ENCODE results near the gene COTL1. TPM values are rescaled to one million over a fixed set of nuclear protein-coding genes. Genes with fewer than 3 reads are reported as not detected.
"Not testable (repeated sequence)": the region's sequence is repeated elsewhere in the genome, so short reads cannot be mapped to it uniquely, and the experiment has no call there.

The COTL1 gene
- total RNA-seq, 1 experiment from 2014 or later, result 24.8 TPM

GRCh38 chr16:84631886-84632285 is 14.0 kb upstream of the COTL1 start:
- no peak overlapping the region for H3K4me3 ChIP-seq
- DNase-seq, result no peak
- H3K36me3 ChIP-seq, result no peaks in the 10 kb centered on the region
- H3K4me1 ChIP-seq, result no peaks in the 10 kb centered on the region
- H3K27ac ChIP-seq, result no peak overlapping the region
- no peaks in the 10 kb centered on the region for H3K9me3 ChIP-seq (replicated peaks)
- no peaks in the 10 kb centered on the region for H3K27me3 ChIP-seq

GRCh38 chr16:84631153-84631466 is 13.2 kb upstream of the COTL1 start:
- DNase-seq, result no peak
- no peaks in the 10 kb centered on the region for H3K27me3 ChIP-seq
- no peak overlapping the region for H3K4me3 ChIP-seq

GRCh38 chr16:84630446-84631152 is 12.7 kb upstream of the COTL1 start:
- H3K4me1 ChIP-seq, result no peaks in the 10 kb centered on the region
- no peak for DNase-seq

More at GRCh38 chr16:84631153-84631466, 13.2 kb upstream of the COTL1 start:
- no peak overlapping the region for H3K27ac ChIP-seq
- no peaks in the 10 kb centered on the region for H3K9me3 ChIP-seq (replicated peaks)
- no peaks in the 10 kb centered on the region for H3K4me1 ChIP-seq
- no peaks in the 10 kb centered on the region for H3K36me3 ChIP-seq

GRCh38 chr16:84630009-84630408 is 12.1 kb upstream of the COTL1 start:
- no peaks in the 10 kb centered on the region for H3K9me3 ChIP-seq (replicated peaks)
- H3K27me3 ChIP-seq, result no peaks in the 10 kb centered on the region
- H3K4me1 ChIP-seq, result no peaks in the 10 kb centered on the region
- no peak for DNase-seq
- no peak overlapping the region for H3K4me3 ChIP-seq
- H3K27ac ChIP-seq, result no peak overlapping the region
- no peaks in the 10 kb centered on the region for H3K36me3 ChIP-seq

More at GRCh38 chr16:84630446-84631152, 12.7 kb upstream of the COTL1 start:
- Histone ChIP-seq H3K36me3 (no peaks in the 10 kb centered on the region), H3K4me3 (no peak overlapping the region), H3K9me3 (replicated peaks) (no peaks in the 10 kb centered on the region), H3K27ac (no peak overlapping the region), H3K27me3 (no peaks in the 10 kb centered on the region)

DNA sequence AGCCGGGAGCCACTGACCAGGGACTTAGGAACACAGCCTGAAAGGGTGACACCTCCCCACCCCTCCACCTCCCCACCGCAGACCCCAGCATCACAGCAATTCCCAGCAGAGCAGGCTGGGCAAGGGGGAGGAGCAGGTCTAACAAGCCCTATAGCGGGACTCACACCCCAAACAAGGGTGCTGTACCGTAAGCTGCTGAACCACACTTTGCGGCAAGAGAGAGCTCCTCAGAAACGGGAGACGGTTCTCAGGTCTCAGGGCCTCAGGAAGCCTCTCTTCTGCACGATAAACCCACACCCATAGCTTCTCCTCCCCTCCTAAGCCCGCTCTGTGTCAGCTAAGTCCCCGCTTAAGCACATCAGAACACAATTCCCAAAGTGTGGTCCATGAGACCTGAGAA is 11.7 kb upstream of the COTL1 start:
- H3K27me3 ChIP-seq, result no peaks in the 10 kb centered on the region
- no peak overlapping the region for H3K27ac ChIP-seq
- no peaks in the 10 kb centered on the region for H3K36me3 ChIP-seq
- H3K4me1 ChIP-seq, result no peaks in the 10 kb centered on the region
- DNase-seq, result no peak
- no peaks in the 10 kb centered on the region for H3K9me3 ChIP-seq (replicated peaks)
- H3K4me3 ChIP-seq, result no peak overlapping the region

DNA sequence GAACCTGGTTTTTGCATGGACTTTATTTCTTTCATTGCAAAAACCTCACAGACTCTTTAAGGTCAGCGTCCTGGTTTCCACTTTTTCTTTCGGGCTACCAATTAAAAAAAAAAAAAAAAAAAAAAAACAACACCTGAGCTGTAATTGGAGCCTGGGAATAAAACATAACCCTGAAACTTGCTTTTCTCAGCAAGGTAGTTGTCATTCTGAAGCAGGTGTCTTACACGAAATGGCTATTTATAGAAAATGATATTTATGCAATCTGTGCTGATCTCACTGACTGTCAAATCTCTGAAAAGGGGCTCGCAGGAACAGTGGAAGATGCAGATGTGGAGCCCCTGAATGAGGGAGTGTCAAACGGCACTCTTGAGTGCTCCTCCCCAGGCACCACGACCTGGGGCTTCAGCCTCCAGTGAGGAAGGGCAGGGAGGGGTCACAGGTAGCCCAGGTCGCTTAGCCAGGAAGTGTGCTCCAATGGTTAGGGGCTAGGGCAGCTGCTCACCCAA is 10.4 kb upstream of the COTL1 start:
- Histone ChIP-seq H3K4me3 (no peak overlapping the region), H3K27ac (no peak overlapping the region), H3K4me1 (no peaks in the 10 kb centered on the region), H3K27me3 (no peaks in the 10 kb centered on the region), H3K9me3 (replicated peaks) (no peaks in the 10 kb centered on the region), H3K36me3 (no peaks in the 10 kb centered on the region)
- no peak for DNase-seq

GRCh38 chr16:84625556-84625955 is 7.7 kb upstream of the COTL1 start:
- DNase-seq, result no peak

DNA sequence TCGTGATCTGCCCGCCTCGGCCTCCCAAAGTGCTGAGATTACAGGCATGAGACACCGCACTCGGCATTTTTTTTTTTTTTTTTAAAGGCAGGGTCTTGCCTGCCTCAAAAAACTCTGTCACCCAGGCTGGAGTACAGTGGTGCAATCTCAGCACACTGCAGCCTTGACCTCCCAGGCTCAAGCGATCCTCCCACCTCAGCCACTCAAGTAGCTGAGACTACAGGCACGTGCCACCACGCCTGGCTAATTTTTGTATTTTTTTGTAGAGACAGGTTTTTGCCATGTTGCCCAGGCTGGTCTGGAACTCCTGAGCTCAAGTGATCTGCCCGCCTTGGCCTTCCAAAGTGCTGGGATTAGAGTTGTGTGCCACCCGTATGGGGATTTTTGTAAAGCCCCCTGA is 3.0 kb upstream of the COTL1 start:
- not testable (repeated sequence) for DNase-seq; H3K36me3 ChIP-seq; H3K4me1 ChIP-seq; H3K27me3 ChIP-seq; H3K4me3 ChIP-seq; H3K27ac ChIP-seq; H3K9me3 ChIP-seq (replicated peaks)

More at GRCh38 chr16:84625556-84625955, 7.7 kb upstream of the COTL1 start:
- Histone ChIP-seq H3K4me3 (no peak overlapping the region), H3K9me3 (replicated peaks) (no peaks in the 10 kb centered on the region), H3K36me3 (no peaks in the 10 kb centered on the region), H3K4me1 (0 out of 2 replicates have a peak, but pooled peaks cover 3% of the 10 kb centered on the region), H3K27me3 (no peaks in the 10 kb centered on the region), H3K27ac (no peak overlapping the region)

DNA sequence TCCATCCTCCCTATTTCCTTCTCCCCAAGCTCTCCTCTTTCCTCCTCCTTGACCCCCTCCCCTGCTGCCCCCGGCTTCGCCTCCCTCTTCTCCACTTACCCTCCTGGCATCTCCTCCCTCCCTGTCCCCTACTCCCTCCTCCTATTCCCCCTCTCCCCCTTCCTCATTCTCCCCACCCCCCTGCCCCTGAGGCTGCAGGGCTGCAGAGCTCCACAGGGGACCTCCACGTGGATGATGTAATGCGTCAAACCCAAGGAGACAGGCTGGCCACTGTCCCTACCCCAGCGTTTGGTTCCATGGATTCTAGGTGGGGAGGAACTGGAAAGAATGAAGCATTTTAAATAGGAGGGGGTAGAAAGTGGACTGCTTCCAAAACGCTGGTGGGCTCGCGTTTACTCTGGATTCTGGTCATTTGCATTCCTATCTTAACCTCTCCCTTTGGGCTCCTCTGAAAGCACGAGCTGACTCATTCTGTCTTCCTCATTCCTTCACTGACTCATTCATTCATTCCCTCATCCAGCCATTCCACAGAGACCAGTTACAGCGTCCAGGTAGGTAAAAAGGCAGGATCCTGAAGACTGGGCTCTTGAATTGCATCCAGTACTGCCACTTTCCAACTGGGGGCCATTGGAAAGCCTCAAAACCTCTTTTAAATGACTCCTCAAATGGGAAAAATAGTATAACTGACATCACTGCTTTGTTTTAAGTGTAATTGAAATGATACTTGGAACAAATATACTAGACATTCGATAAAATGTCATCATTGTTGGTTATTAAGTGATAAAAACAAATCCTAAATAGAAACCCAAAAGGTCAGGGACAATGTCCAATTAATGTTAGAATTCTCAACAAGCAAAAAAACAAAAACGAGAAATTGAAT is 943 bp upstream of the COTL1 start:
- DNase-seq, result peak; percentile 40 to 45

DNA sequence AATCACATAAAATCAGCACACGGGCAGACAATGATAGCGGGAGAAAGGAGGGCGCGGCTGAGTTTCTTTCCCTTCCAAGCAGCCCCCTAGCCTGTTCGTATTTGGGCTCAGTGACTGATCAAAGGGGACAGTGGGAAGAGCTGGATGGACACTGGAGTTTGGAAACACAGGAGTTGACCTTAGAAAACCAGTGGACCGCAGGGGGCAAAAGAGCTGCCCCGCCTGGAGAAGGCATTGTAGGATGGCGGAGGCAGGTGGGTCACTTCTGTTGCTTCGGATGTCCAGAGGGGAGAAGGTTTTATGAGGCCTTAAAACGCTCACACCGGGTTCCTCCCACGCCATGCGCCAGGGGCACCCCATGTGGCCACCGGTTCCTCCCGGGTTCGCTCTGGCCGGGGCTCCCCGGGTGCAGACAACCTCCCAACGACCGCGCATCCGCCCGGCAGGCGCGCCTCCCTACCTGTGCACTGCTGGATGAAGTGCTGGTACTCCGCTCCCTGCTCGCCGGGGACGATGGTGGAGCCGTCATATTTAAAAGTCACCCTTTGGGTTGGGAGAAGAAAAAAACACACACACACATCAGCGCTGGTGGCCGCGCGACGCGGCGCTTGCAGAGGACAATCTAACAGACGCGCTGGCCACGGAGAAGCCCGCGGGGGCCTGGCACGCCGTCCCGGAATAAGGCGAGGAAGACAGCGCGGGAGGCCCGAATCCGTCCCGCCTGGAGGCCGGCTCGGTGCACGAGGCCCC is 662 bp downstream of the COTL1 start:
- H3K4me3 ChIP-seq, result peak overlapping the region; percentile 79
- H3K27me3 ChIP-seq, result no peaks in the 10 kb centered on the region
- H3K27ac ChIP-seq, result no peak overlapping the region
- H3K9me3 ChIP-seq (replicated peaks), result no peaks in the 10 kb centered on the region
- no peaks in the 10 kb centered on the region for H3K36me3 ChIP-seq
- DNase-seq, result no peak
- peaks cover 6% of the 10 kb centered on the region; the same call in 1 of the 2 replicates for H3K4me1 ChIP-seq

More for the DNA sequence above, 943 bp upstream of the COTL1 start:
- no peak overlapping the region; the same call in 1 of the 2 replicates for H3K27ac ChIP-seq
- H3K4me3 ChIP-seq, result no peak overlapping the region
- H3K4me1 ChIP-seq, result peaks cover 6% of the 10 kb centered on the region; the same call in 1 of the 2 replicates
- H3K9me3 ChIP-seq (replicated peaks), result no peaks in the 10 kb centered on the region
- no peaks in the 10 kb centered on the region for H3K36me3 ChIP-seq
- no peaks in the 10 kb centered on the region for H3K27me3 ChIP-seq

GRCh38 chr16:84616515-84616914 is 1.4 kb downstream of the COTL1 start:
- no peaks in the 10 kb centered on the region for H3K9me3 ChIP-seq (replicated peaks)
- no peaks in the 10 kb centered on the region for H3K27me3 ChIP-seq
- peak overlapping the region; percentile 79 for H3K4me3 ChIP-seq
- DNase-seq, result no peak
- no peaks in the 10 kb centered on the region for H3K36me3 ChIP-seq
- peaks cover 3% of the 10 kb centered on the region; the same call in 1 of the 2 replicates for H3K4me1 ChIP-seq
- H3K27ac ChIP-seq, result no peak overlapping the region

- H3K9me3 ChIP-seq (replicated peaks), result no peaks in the 10 kb centered on the region
- peaks cover 3% of the 10 kb centered on the region; the same call in 1 of the 2 replicates for H3K4me1 ChIP-seq
- no peak overlapping the region for H3K27ac ChIP-seq
- H3K36me3 ChIP-seq, result no peaks in the 10 kb centered on the region
- no peak for DNase-seq
- no peaks in the 10 kb centered on the region for H3K27me3 ChIP-seq
- H3K4me3 ChIP-seq, result no peak overlapping the region
These were observed 2.7 kb downstream of the COTL1 start for GRCh38 chr16:84614968-84615813.

DNA sequence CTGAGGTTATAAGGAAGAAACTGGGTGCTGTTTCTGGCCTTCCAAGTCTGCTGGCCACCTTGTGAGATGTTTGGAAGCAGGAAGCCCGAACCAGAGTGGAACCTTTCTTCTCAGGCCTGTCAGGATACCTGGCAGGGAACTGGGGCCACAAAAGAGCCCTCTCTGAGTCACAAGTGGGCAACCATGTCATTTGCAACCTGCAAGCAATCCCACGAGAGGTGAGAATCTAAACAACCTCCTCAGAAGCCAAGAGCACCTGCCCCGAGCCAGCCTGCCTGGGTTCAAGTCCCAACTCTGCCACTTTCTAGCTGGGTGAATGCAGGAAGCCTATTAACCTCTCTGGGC is 3.3 kb downstream of the COTL1 start:
- Histone ChIP-seq H3K27ac (no peak overlapping the region), H3K9me3 (replicated peaks) (no peaks in the 10 kb centered on the region), H3K27me3 (no peaks in the 10 kb centered on the region), H3K4me1 (peaks cover 3% of the 10 kb centered on the region; the same call in 1 of the 2 replicates), H3K4me3 (no peak overlapping the region), H3K36me3 (no peaks in the 10 kb centered on the region)
- no peak for DNase-seq

- H3K27ac ChIP-seq, result no peak overlapping the region
- DNase-seq, result no peak
- H3K9me3 ChIP-seq (replicated peaks), result no peaks in the 10 kb centered on the region
- H3K27me3 ChIP-seq, result no peaks in the 10 kb centered on the region
- H3K36me3 ChIP-seq, result no peaks in the 10 kb centered on the region
- peaks cover 2% of the 10 kb centered on the region; the same call in 1 of the 2 replicates for H3K4me1 ChIP-seq
- H3K4me3 ChIP-seq, result no peak overlapping the region
These were observed 3.8 kb downstream of the COTL1 start for GRCh38 chr16:84614073-84614459.
